AG10803 (cell line): ENCODE measurements around the gene SIM1.

Experiments used
- DNase-seq: peaks from one replicate; pipeline ENCODE4 v3.0.0; 2010; ENCODE audit warnings: low read depth
- H3K4me3 ChIP-seq: 2 replicates; pipeline ENCODE4 v1.5.1; 2011; ENCODE audit warnings: mild to moderate bottlenecking, low read length, control low read depth
- CTCF ChIP-seq: conservative IDR thresholded peaks from 2 replicates; pipeline ENCODE4 v1.5.1; 2011; ENCODE audit warnings: mild to moderate bottlenecking, low read length, control low read depth, inconsistent platforms

Gene SIM1

GRCh38 chr6:100417036-100417435 lies 47.7 kb downstream of the SIM1 start:
- no peak overlapping the region for H3K4me3 ChIP-seq
- no peak for TF ChIP-seq CTCF
- DNase-seq, result no peak

- no peak for DNase-seq
- TF ChIP-seq CTCF, result no peak
- H3K4me3 ChIP-seq, result no peak overlapping the region
Measured at GRCh38 chr6:100415768-100416167, 49.0 kb downstream of the SIM1 start.

GRCh38 chr6:100412872-100413271 lies 51.8 kb downstream of the SIM1 start:
- H3K4me3 ChIP-seq, result no peak overlapping the region
- no peak for DNase-seq
- TF ChIP-seq CTCF, result no peak

- no peak for TF ChIP-seq CTCF
- DNase-seq, result no peak
- H3K4me3 ChIP-seq, result no peak overlapping the region
Measured at GRCh38 chr6:100404051-100404450, 60.7 kb downstream of the SIM1 start.

- no peak overlapping the region for H3K4me3 ChIP-seq
- DNase-seq, result no peak
- no peak for TF ChIP-seq CTCF
Measured at GRCh38 chr6:100393493-100393892, 71.2 kb downstream of the SIM1 start.

- DNase-seq, result no peak
- no peak overlapping the region for H3K4me3 ChIP-seq
- TF ChIP-seq CTCF, result no peak
Measured at GRCh38 chr6:100392423-100392822, 72.3 kb downstream of the SIM1 start.

GRCh38 chr6:100388868-100389519 lies 75.7 kb downstream of the SIM1 start:
- no peak overlapping the region for H3K4me3 ChIP-seq
- TF ChIP-seq CTCF, result no peak
- DNase-seq, result no peak
